ENCODE results near the gene PLEKHG7.

PLEKHG7 gene

GRCh38 chr12:92769124-92769901 lies 66.5 kb downstream of the PLEKHG7 start:
- in situ Hi-C loops (cut with MboI; ENCODE audit: low pct_unique_long_range_greater_than_20kb, low sequenced_read_pairs, unreplicated experiment): no loop called here
- peak; percentile 40 for DNase-seq (ENCODE audit: low spot score)
- no peak for TF ChIP-seq CTCF (IDR thresholded peaks at IDR 0.05; ENCODE audit: extremely low read depth, insufficient read depth, missing control alignments)

- in situ Hi-C loops (cut with MboI; ENCODE audit: low pct_unique_long_range_greater_than_20kb, low sequenced_read_pairs, unreplicated experiment): no loop called here
- no peak for TF ChIP-seq CTCF (IDR thresholded peaks at IDR 0.05; ENCODE audit: extremely low read depth, insufficient read depth, missing control alignments)
- no peak for DNase-seq (ENCODE audit: low spot score)
These were observed 68.2 kb downstream of the PLEKHG7 start for GRCh38 chr12:92771001-92771400.

GRCh38 chr12:92775416-92775815 lies 72.6 kb downstream of the PLEKHG7 start:
- in situ Hi-C loops (cut with MboI; ENCODE audit: low pct_unique_long_range_greater_than_20kb, low sequenced_read_pairs, unreplicated experiment): loop anchor here (25.0 kb wide), 1 partner anchor 1312 kb away; no protein-coding TSS in a partner anchor
- DNase-seq (ENCODE audit: low spot score): no peak
- no peak for TF ChIP-seq CTCF (IDR thresholded peaks at IDR 0.05; ENCODE audit: extremely low read depth, insufficient read depth, missing control alignments)

- no peak for DNase-seq (ENCODE audit: low spot score)
- in situ Hi-C loops (cut with MboI; ENCODE audit: low pct_unique_long_range_greater_than_20kb, low sequenced_read_pairs, unreplicated experiment): loop anchor here (25.0 kb wide), 1 partner anchor 1309 kb away; no protein-coding TSS in a partner anchor
- no peak for TF ChIP-seq CTCF (IDR thresholded peaks at IDR 0.05; ENCODE audit: extremely low read depth, insufficient read depth, missing control alignments)
These were observed 75.7 kb downstream of the PLEKHG7 start for GRCh38 chr12:92778525-92778924.

- no peak for TF ChIP-seq CTCF (IDR thresholded peaks at IDR 0.05; ENCODE audit: extremely low read depth, insufficient read depth, missing control alignments)
- in situ Hi-C loops (cut with MboI; ENCODE audit: low pct_unique_long_range_greater_than_20kb, low sequenced_read_pairs, unreplicated experiment): loop anchor here (10.0 to 25.0 kb wide), 2 partner anchors 635 to 1307 kb away; no protein-coding TSS in a partner anchor
- DNase-seq (ENCODE audit: low spot score): no peak
These were observed 77.1 kb downstream of the PLEKHG7 start for GRCh38 chr12:92779902-92780301.

- in situ Hi-C loops (cut with MboI; ENCODE audit: low pct_unique_long_range_greater_than_20kb, low sequenced_read_pairs, unreplicated experiment): loop anchor here (10.0 to 25.0 kb wide), 2 partner anchors 630 to 1303 kb away; no protein-coding TSS in a partner anchor
- DNase-seq (ENCODE audit: low spot score): no peak
- TF ChIP-seq CTCF (IDR thresholded peaks at IDR 0.05; ENCODE audit: extremely low read depth, insufficient read depth, missing control alignments): no peak
These were observed 81.6 kb downstream of the PLEKHG7 start for GRCh38 chr12:92784356-92784755.

All from GM13977 (cell line).